ENCODE data around the gene PCYT1B. TPM values are rescaled to one million over a fixed set of nuclear protein-coding genes. Genes with fewer than 3 reads are reported as not detected.

Gene PCYT1B
- total and polyA plus RNA-seq, 9 of the 15 experiments (the other 6 are each of a cell fraction or from before 2014, with no cell fraction given): 0.04 to 0.34 (median 0.07) TPM; not detected in 1

DNA sequence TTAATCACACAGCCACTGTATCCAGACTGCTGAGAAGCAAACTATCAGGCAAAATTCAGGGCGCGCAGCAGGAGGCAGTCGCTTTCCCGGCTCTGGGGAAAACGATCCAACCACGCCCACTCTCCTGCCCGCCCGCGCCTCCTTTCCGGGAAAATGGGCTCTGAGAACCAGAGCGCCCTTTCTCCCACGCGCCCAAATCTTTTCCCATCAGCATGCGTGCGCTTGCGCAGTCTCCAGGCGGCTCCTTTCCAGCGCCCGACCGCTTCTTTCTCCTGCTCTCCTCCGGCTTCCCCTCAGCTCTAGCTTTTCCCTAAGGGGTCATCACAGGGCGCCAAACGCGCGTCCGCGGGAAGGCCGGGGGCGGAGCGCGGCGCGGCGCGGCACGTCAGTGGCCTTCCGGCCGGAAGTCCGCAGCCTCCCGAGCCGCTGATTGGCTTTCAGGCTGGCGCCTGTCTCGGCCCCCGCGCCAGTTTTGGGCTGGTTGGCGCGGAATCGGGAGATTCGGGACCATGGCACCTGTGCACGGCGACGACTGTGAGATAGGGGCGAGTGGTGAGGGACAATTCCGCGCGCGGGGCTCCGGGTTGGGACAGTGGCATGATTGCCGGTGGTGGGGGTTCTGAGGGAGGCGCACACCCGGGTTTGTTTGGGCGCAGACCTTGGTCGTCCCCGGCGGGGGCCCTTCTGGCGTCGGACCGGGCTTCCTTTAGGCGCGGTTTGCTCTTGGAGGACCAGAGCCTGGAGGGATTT lies 46.5 kb upstream of the PCYT1B start, which contains the start of gene POLA1 (continued):
- TF ChIP-seq NFYB (IDR thresholded peaks at IDR 0.05; ENCODE audit: extremely low read depth, insufficient read length) (peak; percentile 63), EP300 (IDR thresholded peaks at IDR 0.05; ENCODE audit: low read length) (no peak), MCM7 (IDR thresholded peaks at IDR 0.05) (no peak), RFX1 (IDR thresholded peaks at IDR 0.05) (no peak), ZNF224 (CRISPR knock-in tag; IDR thresholded peaks at IDR 0.05) (no peak), HDAC1 (IDR thresholded peaks at IDR 0.05) (peak in 1 of 2 experiments; percentile 88; a peak in 2 of 4 replicates), TFAM (CRISPR knock-in tag; conservative IDR thresholded peaks at IDR 0.05) (no peak), COPS2 (conservative IDR thresholded peaks at IDR 0.05) (no peak), KDM4B (IDR thresholded peaks at IDR 0.05; ENCODE audit: borderline replicate concordance in 2 of 2, low read depth in 1 of 2) (no peak), ZC3H11A (IDR thresholded peaks at IDR 0.05; ENCODE audit: low read depth, low read length) (no peak), FOXJ2 (tag; IDR thresholded peaks at IDR 0.05) (no peak), MCM5 (IDR thresholded peaks at IDR 0.05; ENCODE audit: low read depth) (no peak), ZBTB1 (CRISPR knock-in tag; IDR thresholded peaks at IDR 0.05; ENCODE audit: borderline replicate concordance, low read depth) (no peak), SIN3B (IDR thresholded peaks at IDR 0.05; ENCODE audit: low read depth) (peak; percentile 93), DPF2 (IDR thresholded peaks at IDR 0.05) (no peak), ZNF24 (IDR thresholded peaks at IDR 0.05) (0 out of 2 replicates have a peak, but pooled peaks have one; percentile 18), DIDO1 (tag; IDR thresholded peaks at IDR 0.05; ENCODE audit: low read depth) (no peak), HSF4 (CRISPR knock-in tag; IDR thresholded peaks at IDR 0.05; ENCODE audit: borderline replicate concordance) (no peak), PHB (CRISPR knock-in tag; IDR thresholded peaks at IDR 0.05) (no peak), BRCA1 (IDR thresholded peaks at IDR 0.05) (no peak), BRCA1 (CRISPR knock-in tag; IDR thresholded peaks at IDR 0.05) (no peak), BRD4 (IDR thresholded peaks at IDR 0.05) (no peak), TRIM24 (IDR thresholded peaks at IDR 0.05) (peak in 1 of 2 experiments; percentile 28; a peak in 2 of 4 replicates), ESRRA (IDR thresholded peaks at IDR 0.05; ENCODE audit: borderline replicate concordance, low read depth) (0 out of 2 replicates have a peak, but pooled peaks have one; percentile 27), MEF2D (tag; conservative IDR thresholded peaks at IDR 0.05; ENCODE audit: low read depth) (no peak), NFIC (IDR thresholded peaks at IDR 0.05) (no peak), STAT5A (IDR thresholded peaks at IDR 0.05; ENCODE audit: borderline replicate concordance, low read length) (no peak; the same call in 1 of the 2 replicates), SAFB2 (IDR thresholded peaks at IDR 0.05; ENCODE audit: borderline replicate concordance, low read depth, low read length, severe bottlenecking) (no peak), NFIX (CRISPR knock-in tag; IDR thresholded peaks at IDR 0.05; ENCODE audit: low read depth) (no peak), ELF2 (CRISPR knock-in tag; IDR thresholded peaks at IDR 0.05) (peak; percentile 91)
- TF ChIP-seq, protein P1, sequence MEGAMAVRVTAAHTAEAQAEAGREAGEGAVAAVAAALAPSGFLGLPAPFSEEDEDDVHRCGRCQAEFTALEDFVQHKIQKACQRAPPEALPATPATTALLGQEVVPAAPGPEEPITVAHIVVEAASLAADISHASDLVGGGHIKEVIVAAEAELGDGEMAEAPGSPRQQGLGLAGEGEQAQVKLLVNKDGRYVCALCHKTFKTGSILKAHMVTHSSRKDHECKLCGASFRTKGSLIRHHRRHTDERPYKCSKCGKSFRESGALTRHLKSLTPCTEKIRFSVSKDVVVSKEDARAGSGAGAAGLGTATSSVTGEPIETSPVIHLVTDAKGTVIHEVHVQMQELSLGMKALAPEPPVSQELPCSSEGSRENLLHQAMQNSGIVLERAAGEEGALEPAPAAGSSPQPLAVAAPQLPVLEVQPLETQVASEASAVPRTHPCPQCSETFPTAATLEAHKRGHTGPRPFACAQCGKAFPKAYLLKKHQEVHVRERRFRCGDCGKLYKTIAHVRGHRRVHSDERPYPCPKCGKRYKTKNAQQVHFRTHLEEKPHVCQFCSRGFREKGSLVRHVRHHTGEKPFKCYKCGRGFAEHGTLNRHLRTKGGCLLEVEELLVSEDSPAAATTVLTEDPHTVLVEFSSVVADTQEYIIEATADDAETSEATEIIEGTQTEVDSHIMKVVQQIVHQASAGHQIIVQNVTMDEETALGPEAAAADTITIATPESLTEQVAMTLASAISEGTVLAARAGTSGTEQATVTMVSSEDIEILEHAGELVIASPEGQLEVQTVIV (CRISPR knock-in tag; IDR thresholded peaks at IDR 0.05; ENCODE audit: borderline replicate concordance): no peak

Data from K562 (cell line).